HG03139 (cell line): ENCODE measurements around the gene MYO1B.

Experiments
- ATAC-seq: cut with Tn5 transposase; IDR thresholded peaks from one replicate; pipeline ENCODE4 v1.9.1; 2021; ENCODE audit not compliant: unreplicated experiment

The MYO1B gene

DNA sequence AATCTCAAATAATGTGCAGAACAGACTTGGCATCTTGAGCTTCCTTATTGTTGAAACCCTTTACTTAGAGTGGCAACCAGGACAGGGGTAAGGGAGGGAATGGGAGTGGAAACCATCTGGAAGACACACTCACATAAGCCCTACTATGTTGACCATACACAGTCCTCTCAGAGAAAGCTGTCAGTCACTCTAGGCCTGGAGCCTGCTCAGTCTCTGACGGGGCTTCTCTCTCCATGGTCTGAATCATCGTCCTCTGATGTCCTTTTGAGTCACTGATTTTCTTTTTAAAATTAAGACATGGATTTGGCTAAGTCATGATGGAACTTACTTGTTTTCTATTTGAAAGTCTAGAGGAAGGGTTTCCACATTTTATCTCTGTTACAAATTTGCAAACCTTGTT is 74.0 kb downstream of the MYO1B start:
- ATAC-seq, result no peak

DNA sequence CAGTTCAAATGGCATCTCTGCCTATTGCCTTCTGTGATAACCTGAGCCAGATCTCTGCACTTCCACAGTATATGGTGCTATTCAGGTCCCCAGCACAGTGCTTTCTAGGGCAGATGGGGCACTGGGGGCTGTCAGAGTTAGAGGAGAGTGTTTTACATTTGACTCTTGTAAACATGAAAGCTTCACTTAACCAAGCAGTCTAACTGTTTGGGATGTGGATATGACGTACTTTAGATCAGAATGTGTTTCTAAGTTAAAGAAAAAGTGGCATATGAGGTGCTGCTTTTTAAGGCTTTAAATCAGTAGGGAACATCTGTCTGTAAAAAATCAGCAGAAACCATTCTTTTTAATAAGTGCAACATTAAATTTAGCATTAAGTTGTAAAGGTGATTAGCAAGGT is 75.7 kb downstream of the MYO1B start:
- no peak for ATAC-seq

DNA sequence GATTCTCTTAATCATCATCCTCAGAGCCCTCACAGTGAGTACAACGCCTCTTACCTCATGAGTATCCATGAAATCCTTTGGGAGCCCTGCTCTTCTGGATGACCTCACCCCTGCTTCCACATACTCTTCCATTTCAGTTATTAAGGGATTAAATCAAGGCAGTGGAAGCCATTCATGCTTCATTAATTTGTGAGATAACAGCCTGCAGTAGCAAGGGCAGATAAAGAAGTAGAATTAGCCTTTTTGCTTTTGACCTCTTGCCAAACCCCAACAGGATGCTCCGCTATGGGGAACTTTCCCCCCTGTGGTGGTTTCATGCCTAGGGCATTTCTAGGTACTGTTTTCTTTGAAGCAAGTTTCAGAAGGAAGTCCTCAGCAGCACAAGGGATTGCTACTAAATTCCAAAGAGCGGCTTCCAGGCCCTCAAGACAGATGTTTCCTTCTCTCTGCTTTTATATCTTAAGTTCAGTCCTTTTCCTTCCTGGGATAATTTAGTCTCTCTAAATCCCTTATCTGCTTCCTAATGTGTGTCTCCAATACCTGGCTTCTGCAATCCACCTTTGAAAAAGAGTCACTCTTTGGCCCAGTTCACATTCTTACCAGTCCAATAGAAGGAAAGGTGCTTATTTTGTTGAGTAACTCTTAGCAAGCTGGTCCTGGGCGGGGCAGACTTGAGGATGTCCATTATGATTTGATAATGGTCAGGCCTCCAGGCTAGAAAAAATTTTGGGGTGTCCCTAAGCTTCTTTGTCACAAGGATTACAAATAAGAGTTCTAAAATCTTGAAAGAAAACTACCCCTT is 76.9 kb downstream of the MYO1B start:
- ATAC-seq, result peak; percentile 69

DNA sequence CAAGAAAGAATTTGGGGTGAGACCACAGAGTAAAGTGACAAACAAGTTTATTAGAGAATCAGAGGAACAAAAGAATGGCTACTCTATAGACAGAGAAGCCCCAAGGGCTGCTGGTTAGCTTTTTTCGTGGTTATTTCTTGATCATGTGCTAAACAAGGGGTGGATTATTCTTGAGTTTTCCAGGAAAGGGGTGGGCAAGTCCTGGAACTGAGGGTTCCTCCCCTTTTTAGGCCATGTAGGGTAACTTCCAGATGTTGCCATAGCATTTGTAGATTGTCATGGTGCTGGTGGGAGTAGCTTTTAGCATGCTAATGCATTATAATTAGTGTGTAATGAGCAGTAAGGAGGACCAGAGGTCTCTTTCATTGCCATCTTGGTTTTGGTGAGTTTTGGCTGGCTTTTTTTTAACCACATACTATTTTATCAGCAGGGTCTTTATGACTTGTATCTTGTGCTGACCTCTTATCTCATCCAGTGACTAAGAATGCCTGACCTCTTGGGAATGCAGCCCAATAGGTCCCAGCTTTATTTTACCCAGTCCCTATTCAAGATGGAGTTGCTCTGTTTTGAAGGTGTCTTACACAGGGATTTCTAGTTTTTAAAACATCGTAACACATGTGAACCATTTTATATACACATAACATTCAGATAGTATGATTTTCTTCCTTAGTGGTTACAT is 77.8 kb downstream of the MYO1B start:
- no peak for ATAC-seq

DNA sequence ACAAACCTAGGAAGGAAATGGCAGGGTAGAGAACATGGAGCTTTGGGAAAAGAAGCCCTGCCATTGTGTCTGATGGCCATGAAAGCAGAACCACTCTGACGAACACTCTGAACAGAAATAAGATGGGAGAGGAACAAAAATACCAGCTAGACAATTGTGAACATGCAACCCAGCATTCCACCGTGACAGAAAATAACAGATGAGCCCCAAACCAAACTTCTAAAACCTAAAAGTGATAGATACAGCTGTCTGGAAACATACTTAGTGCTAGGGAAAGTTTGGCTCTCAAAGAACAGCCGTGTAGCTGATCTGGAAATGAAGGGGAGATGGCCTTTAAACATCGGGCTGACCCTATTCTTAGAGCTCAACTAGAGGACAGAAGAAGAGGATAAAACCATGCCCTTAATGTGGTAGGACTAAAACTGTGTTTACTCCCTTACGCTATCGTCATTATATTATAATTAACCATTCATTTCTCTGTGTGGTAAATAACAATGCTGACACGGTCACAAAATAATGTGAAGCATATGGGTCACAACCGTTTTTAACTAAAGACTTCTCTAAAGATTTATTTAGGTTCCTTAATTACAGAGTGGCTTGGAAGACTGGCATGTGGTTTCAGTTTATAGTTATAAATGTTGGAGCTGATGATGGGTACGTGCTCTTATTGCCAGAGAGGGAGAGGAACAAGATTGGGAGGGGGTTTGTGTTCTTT is 80.6 kb downstream of the MYO1B start:
- ATAC-seq, result no peak

DNA sequence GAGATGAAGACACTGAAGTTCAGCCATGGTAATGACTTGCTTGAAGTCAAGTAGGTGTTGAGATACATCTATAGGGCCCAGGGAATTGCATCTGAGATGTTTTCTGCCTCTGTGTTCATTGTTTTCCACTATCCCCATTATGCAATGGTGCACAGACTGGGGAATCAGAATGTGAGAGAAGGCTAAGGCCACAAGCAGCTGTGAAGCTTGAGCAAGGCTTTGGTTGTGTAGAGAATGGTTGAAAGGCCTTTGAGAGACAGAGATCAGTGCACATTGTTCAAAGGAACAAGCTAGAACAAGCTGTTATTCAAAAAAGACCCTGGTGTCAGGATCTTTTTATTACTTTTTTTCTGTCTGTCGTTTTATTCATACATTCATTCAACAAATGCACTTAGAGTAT is 82.3 kb downstream of the MYO1B start:
- ATAC-seq, result no peak

DNA sequence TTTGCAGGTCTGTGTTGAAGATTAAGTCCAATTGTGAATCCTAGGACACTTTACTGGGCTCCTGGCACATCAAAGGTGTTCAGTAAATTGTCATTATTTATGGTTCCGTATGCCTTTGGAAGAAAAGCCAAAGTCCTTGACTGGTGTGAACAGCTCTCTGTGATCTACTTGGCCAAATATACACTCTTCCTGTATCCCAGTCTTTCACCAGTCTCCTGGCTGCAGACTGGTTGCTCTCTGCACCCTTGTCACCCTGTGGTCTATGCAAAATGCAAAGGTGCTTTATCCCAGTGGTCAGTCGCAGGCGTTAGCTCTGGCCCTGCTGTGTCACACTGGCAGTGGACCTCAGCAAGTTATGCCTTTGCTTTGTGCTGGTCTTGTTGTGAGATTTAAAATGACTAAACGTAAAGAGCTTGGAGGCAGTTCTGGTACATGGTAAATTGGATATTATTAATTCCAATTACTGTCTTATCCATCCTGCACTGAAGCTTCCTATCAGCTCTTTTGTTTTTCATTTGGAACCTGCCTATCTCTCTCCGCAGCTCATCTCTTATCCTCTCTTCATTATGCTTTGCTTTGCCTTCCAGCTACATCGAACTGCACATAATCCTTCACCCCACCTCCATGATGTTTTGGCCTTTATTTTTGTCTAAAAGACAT is 83.1 kb downstream of the MYO1B start:
- ATAC-seq, result no peak

DNA sequence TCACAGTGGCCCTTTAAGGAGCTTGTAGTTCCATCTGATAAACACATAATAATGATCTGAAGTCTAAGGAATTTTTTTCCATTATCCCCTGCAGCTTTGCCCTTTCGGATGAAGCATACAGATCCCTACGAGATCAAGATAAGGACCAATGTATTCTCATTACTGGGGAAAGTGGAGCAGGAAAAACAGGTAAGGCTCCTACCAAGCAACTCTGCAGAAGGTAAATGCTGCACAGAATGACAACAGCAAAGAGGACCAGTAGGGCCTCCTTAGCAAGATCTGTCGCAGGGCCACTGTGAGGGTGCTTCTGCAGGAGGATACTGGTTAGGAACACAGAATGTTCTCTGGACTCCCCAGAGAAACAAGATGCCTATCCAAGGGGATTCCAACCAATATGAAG is 84.6 kb downstream of the MYO1B start:
- ATAC-seq, result no peak

DNA sequence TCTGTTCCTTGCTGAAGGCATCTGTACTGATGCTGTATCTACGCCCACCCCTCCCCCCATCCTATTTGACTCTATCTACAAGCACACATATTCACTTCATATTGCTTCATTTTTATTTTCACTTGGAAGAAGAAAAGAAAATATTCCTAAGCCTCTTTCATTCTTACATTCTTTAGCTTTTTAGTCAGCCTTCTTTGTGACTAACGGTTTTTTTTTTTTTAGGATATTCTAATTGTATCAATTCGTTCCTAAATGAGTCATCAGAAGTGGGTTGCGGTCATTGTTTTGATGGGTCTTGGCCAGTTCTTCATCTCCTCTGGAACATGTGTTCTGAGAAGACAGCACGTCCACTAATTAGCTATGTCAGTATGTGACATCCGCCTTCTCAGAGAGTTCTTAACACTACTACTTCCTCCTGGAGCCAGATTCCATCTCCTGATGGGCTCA is 88.7 kb downstream of the MYO1B start:
- no peak for ATAC-seq

DNA sequence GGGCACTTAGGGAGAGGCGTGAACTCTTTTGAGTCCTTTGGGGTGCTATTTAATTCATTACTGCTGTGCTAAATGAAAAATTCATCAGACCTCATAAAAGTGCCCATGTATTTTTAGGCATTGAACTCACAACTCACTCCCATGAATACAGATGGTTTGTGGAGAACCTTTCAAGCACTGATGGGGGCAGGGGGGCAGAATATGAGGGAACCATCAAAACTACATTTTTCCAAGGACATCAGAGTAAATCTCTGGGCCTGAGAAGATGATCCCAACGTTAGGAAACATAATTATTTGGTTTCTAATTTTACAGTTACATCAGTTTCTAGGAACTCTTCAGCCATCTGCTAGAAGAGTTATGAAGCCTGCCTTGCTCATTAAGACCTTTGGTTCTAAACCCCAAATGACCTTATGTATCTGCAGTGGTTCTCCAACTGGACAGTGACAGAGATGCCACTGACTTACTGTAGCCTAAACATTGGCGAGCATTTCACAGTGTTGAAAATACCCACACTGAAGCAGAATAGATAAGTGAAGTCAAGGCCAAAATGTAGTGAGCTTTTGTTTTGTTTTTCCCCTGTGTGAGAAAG is 90.8 kb downstream of the MYO1B start:
- ATAC-seq, result no peak

DNA sequence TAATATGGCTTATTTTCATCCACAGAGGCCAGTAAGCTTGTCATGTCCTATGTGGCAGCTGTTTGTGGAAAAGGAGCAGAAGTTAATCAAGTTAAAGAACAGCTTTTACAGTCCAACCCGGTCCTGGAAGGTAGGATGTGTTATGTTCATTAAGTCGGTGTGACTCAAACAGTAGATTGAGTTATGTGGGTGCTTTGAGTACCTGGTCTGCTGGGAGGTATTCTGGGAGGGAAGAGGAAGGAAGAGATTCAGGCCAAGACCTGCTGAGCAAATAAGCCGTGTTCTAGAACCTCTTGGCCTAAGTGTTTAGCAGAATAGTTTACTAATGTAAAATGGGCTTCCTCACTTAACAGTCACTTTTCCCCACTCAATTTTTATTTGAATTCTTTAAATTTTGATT is 96.2 kb downstream of the MYO1B start:
- no peak for ATAC-seq

DNA sequence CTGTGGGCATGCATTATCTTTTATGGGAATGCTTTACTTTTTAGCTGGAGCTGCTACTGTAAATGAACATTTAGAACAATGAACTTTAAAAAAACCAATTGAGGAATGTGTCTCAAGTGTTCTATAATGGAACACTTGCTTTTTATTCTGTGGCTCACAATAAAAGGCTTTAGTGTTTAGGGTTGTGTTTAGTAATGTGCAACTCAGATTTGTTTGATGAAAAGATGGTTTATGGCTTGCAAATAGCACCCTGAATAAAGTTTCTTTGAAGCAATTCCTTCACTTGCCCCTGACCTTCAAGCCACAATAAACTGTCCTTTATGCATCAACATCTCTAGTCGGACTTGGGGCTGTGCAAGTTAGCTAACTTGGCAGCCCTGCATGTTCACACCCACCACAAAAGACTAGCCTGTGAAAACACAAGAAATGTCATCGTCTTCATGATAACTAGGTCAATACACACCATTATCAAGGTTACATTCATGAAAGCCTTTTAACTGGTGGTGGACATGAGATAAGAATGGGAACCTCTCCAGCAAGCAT is 98.7 kb downstream of the MYO1B start:
- ATAC-seq, result no peak

DNA sequence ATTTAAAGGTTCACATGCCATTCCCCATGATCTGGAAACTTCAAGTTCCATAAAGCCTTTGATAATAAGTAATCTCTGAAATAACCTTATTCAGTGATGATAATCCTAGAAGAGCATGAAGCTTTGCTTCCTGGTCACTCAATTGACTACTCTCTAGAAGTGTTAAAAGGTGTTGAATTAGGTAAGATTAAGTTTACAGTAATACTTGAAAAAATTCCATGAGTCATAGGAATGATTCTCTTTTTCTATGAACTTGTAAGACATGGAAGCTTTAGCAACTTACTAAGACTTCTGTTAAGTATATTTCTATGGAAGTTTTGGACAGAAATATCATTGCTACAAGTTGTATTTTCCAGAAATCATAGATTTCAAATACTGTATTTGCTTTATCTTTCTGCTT is 100.6 kb downstream of the MYO1B start:
- no peak for ATAC-seq

DNA sequence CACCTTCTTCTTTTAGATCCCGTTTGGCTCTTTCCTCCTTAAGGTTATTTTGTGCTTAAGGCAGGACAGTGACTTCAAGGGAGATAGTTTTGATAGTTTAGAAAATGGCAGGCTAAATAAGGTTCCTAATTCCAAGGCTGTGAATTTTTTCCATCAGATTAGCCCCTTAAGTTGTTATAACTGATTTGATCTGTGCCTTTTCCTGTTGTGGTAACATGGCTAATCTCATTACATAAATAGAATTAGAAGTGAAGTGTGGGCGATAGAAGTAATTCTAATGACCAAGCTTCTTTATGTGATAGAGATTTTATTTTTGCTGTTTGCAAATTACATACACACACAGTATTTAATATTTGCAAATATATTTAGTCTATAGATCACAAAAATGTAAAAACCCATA is 102.0 kb downstream of the MYO1B start:
- no peak for ATAC-seq

DNA sequence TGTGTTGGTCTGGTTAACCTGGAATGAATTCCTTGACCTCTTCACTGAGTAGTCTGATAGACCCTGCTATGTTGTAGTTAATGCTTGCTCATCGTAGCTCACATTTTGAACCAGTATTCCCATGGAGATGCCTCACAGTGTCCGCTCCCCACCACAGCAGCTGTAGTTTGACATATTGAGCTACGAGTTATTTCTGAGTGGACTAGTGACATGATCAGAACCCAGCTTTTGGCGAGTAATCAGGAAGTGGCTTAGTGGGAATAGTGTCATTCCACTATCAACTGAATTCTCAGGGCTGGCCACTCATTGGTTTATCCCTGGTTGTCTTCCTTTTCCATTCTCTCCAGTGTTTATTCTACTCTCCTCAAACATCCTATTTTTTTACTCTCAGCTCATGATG is 102.7 kb downstream of the MYO1B start:
- no peak for ATAC-seq

DNA sequence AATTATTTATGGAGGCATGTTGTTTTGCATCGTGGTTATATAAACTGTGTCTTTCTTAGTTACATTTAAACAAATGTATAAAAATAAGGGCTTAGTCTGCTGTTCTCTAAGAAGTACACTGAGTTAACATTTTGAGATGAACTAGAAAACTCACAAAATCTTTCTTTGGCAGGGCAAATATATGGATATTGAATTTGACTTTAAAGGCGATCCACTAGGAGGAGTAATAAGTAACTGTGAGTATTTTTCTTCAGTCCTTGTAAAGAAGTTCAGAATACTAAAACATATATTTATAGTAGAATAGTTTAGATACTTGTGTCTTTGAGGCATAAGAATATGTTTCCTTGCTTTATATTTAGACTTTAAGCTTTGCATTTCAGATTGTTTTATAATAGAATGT is 104.8 kb downstream of the MYO1B start:
- ATAC-seq, result no peak

DNA sequence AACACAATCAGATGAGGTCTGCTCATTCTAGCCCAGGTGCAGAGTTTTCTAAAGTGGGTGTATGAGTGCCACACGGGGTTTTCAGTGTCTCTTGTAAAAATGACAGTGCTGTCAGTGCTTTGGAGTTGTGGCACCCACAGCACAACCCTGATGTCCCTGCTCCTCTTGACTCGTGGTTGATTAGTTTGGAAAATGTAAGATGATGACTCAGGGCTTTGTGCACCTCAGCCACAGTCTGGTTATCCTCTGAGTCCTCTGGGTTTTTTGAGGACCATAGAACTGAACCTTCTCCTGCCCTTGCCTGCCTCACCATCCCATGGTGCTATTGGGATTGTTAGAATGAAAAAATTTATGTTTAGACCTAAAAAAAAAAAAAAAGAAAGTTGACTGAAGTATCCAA is 105.6 kb downstream of the MYO1B start:
- no peak for ATAC-seq

DNA sequence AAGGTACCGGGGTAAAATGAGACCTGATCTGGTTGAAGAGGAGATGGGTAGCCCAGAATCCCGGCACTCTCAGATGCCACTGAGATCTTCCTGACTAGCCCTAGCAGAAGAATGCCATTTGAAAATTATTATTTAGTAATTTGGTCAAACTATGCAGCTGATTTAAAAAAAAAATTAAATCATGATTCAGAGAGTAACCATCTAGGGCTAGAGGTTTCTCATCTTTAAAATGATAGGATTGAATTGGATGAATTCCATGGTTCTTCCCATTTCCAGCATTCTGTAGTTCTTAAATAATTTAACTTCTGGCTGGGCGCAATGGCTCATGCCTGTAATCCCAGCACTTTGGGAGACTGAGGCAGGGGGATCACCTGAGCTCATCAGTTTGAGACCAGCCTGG is 106.1 kb downstream of the MYO1B start:
- ATAC-seq, result no peak

DNA sequence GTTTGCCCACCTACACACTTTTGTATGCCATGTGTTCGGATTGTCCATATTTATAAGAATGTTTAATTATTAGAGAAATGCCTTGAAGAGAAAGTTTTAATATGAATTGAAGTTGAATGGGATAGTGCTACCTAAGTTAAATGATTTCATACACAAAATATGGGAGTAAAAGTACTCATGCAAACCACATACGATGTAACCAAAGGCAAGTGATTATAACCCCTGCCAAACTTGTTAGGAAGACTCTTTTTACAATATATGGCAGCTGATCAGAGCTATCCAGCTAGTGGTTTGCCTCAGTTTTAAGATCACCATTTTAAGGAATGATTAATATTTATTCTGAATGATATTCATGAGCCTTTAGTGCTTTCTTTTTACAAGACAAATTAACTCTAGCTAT is 106.7 kb downstream of the MYO1B start:
- no peak for ATAC-seq

DNA sequence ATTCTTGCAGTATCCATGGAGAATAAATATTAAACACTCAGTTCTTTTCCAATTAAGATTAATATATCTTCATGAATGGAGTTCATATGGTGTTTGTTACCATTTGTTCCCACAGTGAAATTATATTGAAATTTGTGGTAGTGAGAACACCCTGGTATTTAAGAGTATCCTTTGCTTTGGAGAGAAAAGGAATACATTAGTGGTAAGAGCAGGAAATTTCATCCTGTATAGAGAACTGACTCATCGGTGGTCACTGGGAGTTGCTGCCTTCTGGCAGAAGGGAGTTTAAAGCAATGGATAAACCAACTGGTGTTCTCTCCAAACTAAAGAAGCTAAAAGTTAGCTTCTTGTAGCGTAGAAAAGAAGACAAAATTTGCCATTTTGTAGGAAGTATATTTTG is 107.3 kb downstream of the MYO1B start:
- no peak for ATAC-seq
